H9 (cell line): ENCODE data around the gene CEP89. TPM values are rescaled to one million over a fixed set of nuclear protein-coding genes. Genes with fewer than 3 reads are reported as not detected.

Source experiments
- DNase-seq: peaks from one replicate; pipeline ENCODE4 v3.0.0-alpha.2; 2017
- H2AFZ ChIP-seq: one replicate; pipeline ENCODE4 v1.6.1; 2013; ENCODE audit warnings: mild to moderate bottlenecking, low read length, control low read depth, moderate library complexity
- H2AK5ac ChIP-seq: 2 replicates; pipeline ENCODE4 v1.6.1; 2013; ENCODE audit warnings: low read length, control low read depth, mixed read lengths; ENCODE audit not compliant: insufficient read length
- H2BK120ac ChIP-seq: one replicate; pipeline ENCODE4 v1.6.1; 2013; ENCODE audit warnings: low read depth, mild to moderate bottlenecking, low read length, control low read depth, inconsistent platforms; ENCODE audit not compliant: poor library complexity, severe bottlenecking
- H2BK12ac ChIP-seq: 2 replicates; pipeline ENCODE4 v1.6.1; 2013; ENCODE audit warnings: low read length, control low read depth, mixed read lengths, low read depth; ENCODE audit not compliant: insufficient read length
- H2BK15ac ChIP-seq: 2 replicates; pipeline ENCODE4 v1.6.1; 2013; ENCODE audit warnings: low read depth, low read length, control low read depth
- H2BK20ac ChIP-seq: one replicate; pipeline ENCODE4 v1.6.1; 2013; ENCODE audit warnings: low read depth, mild to moderate bottlenecking, low read length, control low read depth, inconsistent platforms; ENCODE audit not compliant: poor library complexity, severe bottlenecking
- H2BK5ac ChIP-seq: 2 replicates; pipeline ENCODE4 v1.6.1; 2013; ENCODE audit warnings: low read length, control low read depth, mixed read lengths; ENCODE audit not compliant: insufficient read length
- H3K14ac ChIP-seq: 2 replicates; pipeline ENCODE4 v1.6.1; 2013; ENCODE audit warnings: low read length, control low read depth; ENCODE audit not compliant: insufficient read depth
- H3K18ac ChIP-seq: 2 replicates; pipeline ENCODE4 v1.6.1; 2013; ENCODE audit warnings: low read depth, mild to moderate bottlenecking, mixed read lengths, low read length, control low read depth; ENCODE audit not compliant: insufficient read length
- H3K23ac ChIP-seq: 2 replicates; pipeline ENCODE4 v1.6.1; 2013; ENCODE audit warnings: low read length, control low read depth, mixed read lengths, low read depth; ENCODE audit not compliant: insufficient read length
- H3K23me2 ChIP-seq: 2 replicates; pipeline ENCODE4 v1.6.1; 2013; ENCODE audit warnings: low read depth, mild to moderate bottlenecking, mixed read lengths, low read length, control low read depth; ENCODE audit not compliant: insufficient read length, poor library complexity, severe bottlenecking
- H3K27ac ChIP-seq: 2 replicates; pipeline ENCODE4 v1.5.1; 2013; ENCODE audit warnings: low read length, control low read depth, mixed read lengths, low read depth; ENCODE audit not compliant: insufficient read length
- H3K27me3 ChIP-seq: 2 replicates; pipeline ENCODE4 v1.6.1; 2013; ENCODE audit warnings: low read length, control low read depth, inconsistent platforms; ENCODE audit not compliant: insufficient read depth
- H3K4ac ChIP-seq: 2 replicates; pipeline ENCODE4 v1.6.1; 2013; ENCODE audit warnings: low read depth, mild to moderate bottlenecking, control low read depth, inconsistent platforms, low read length, moderate library complexity
- H3K4me1 ChIP-seq: 2 replicates; pipeline ENCODE4 v1.6.1; 2013; ENCODE audit warnings: low read length, control low read depth, inconsistent platforms; ENCODE audit not compliant: insufficient read depth
- H3K4me2 ChIP-seq: 2 replicates; pipeline ENCODE4 v1.6.1; 2013; ENCODE audit warnings: low read length, control low read depth, mixed read lengths; ENCODE audit not compliant: insufficient read length, insufficient read depth
- H3K56ac ChIP-seq: 2 replicates; pipeline ENCODE4 v1.6.1; 2013; ENCODE audit warnings: low read depth, mild to moderate bottlenecking, mixed read lengths, low read length, control low read depth; ENCODE audit not compliant: insufficient read length
- H3K79me1 ChIP-seq: 2 replicates; pipeline ENCODE4 v1.6.1; 2013; ENCODE audit warnings: low read depth, mild to moderate bottlenecking, moderate library complexity, low read length, control low read depth, inconsistent platforms; ENCODE audit not compliant: insufficient read depth, poor library complexity, severe bottlenecking
- H3K79me2 ChIP-seq: 2 replicates; pipeline ENCODE4 v1.6.1; 2013; ENCODE audit warnings: low read length, control low read depth, inconsistent platforms; ENCODE audit not compliant: insufficient read depth
- H3K9ac ChIP-seq: 2 replicates; pipeline ENCODE4 v1.6.1; 2013; ENCODE audit warnings: low read length, control low read depth, mixed read lengths; ENCODE audit not compliant: insufficient read length; ENCODE audit errors: extremely low read depth
- H3K9me3 ChIP-seq: one replicate; pipeline ENCODE4 v1.6.1; 2013; ENCODE audit warnings: low read depth, low read length, inconsistent platforms; ENCODE audit not compliant: control insufficient read depth
- H3T11ph ChIP-seq: one replicate; pipeline ENCODE4 v1.6.1; 2013; ENCODE audit warnings: mild to moderate bottlenecking, low read length, control low read depth, inconsistent platforms
- H4K20me1 ChIP-seq: one replicate; pipeline ENCODE4 v1.6.1; 2013; ENCODE audit not compliant: control insufficient read depth, insufficient read length, insufficient read depth
- H4K5ac ChIP-seq: 2 replicates; pipeline ENCODE4 v1.6.1; 2013; ENCODE audit warnings: low read depth, mild to moderate bottlenecking, mixed read lengths, low read length, control low read depth; ENCODE audit not compliant: insufficient read length
- H4K8ac ChIP-seq: replicated peaks from 2 replicates; pipeline ENCODE4 v1.6.1; 2013; ENCODE audit warnings: low read length, control low read depth, mixed read lengths, low read depth; ENCODE audit not compliant: insufficient read length
- H4K91ac ChIP-seq: 2 replicates; pipeline ENCODE4 v1.6.1; 2013; ENCODE audit warnings: low read depth, mild to moderate bottlenecking, moderate library complexity, mixed read lengths, low read length, control low read depth; ENCODE audit not compliant: insufficient read length
- H3K27ac Mint-ChIP-seq, 3 experiments: 2 replicates in 2 of 3; 3 replicates in 1 of 3; pipeline ENCODE4 v1.8.0; 2020 to 2021; ENCODE audit warnings: mixed read lengths in 3 of 3, mild to moderate bottlenecking in 1 of 3, moderate library complexity in 1 of 3
- H3K27me3 Mint-ChIP-seq: 2 replicates; pipeline ENCODE4 v1.8.0; 2021; ENCODE audit warnings: low read depth, mild to moderate bottlenecking, moderate library complexity, mixed read lengths
- H3K36me3 Mint-ChIP-seq, 3 experiments: 2 replicates in 2 of 3; 3 replicates in 1 of 3; pipeline ENCODE4 v1.8.0; 2020 to 2021; ENCODE audit warnings: low read depth in 3 of 3, mixed read lengths in 3 of 3; ENCODE audit not compliant: insufficient read depth in 1 of 3
- H3K4me1 Mint-ChIP-seq, 2 experiments: 2 replicates each; pipeline ENCODE4 v1.8.0; 2020; ENCODE audit warnings: mixed read lengths in 2 of 2
- H3K4me3 Mint-ChIP-seq, 2 experiments: 2 replicates in 1 of 2; 3 replicates in 1 of 2; pipeline ENCODE4 v1.8.0; 2020 to 2021; ENCODE audit warnings: mild to moderate bottlenecking in 2 of 2, mixed read lengths in 2 of 2, moderate library complexity in 1 of 2
- H3K9me3 Mint-ChIP-seq, 2 experiments: 2 replicates in 1 of 2; 3 replicates in 1 of 2; pipeline ENCODE4 v1.8.0; 2020; ENCODE audit warnings: mild to moderate bottlenecking in 2 of 2, mixed read lengths in 2 of 2, moderate library complexity in 1 of 2
- CTCF ChIP-seq: fragments of 200-600 bp; sonication (generic); conservative IDR thresholded peaks from 3 replicates; pipeline ENCODE4 v1.8.0; 2021; ENCODE audit warnings: antibody characterized with exemption, mild to moderate bottlenecking
- WGBS: extraction: QIAGEN DNeasy Blood & Tissue Kit; methylation state at CpG from one replicate; pipeline ENCODE4 v1.1.7; 2013; ENCODE audit warnings: missing lambda C conversion rate, low lambda C conversion rate, mixed read lengths; ENCODE audit not compliant: insufficient read length; ENCODE audit errors: extremely low coverage; 5-methylcytosine and 5-hydroxymethylcytosine counted together
- total RNA-seq: library from RNA; stranded (reverse); gene quantifications from 2 replicates; pipeline ENCODE4 v1.2.1, GENCODE V29; 2021

The CEP89 gene
- total RNA-seq, 1 experiment from 2014 or later: 22.1 TPM

DNA sequence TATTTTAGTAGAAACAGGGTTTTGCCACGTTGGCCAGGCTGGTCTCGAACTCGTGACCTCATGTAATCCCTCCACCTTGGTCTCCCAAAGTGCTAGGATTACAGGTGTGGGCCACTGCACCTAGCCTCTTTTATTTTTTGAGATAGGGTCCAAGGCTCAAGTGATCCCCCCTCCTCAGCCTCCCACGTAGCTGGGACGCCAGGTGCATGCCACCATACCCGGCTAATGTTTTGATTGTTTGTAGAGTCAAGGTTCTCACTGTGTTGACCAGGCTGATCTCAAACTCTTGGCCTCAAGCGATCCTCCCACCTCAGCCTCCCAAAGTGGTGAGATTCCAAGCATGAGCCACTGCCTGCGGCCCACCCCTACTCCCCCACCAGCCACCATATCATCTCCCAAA, 108.5 kb downstream of the CEP89 start:
- no peaks in the 10 kb centered on the region for H3K79me2 ChIP-seq
- no peak overlapping the region for H3K14ac ChIP-seq
- H4K5ac ChIP-seq: no peak overlapping the region
- no peak overlapping the region for H3K4me2 ChIP-seq
- no CpG with 5 or more reads among the region's 8 CpGs for WGBS
- TF ChIP-seq CTCF: no peak
- no peak overlapping the region for H2AK5ac ChIP-seq
- no peak overlapping the region for H2BK120ac ChIP-seq
- H3K23me2 ChIP-seq: no peaks in the 10 kb centered on the region
- H4K91ac ChIP-seq: no peak overlapping the region
- H3K4me3 Mint-ChIP-seq: no peak overlapping the region
- no peak overlapping the region for H3K4ac ChIP-seq
- no peak overlapping the region for H3K27ac ChIP-seq
- no peaks in the 10 kb centered on the region; a peak in 1 of 5 replicates for H3K9me3 Mint-ChIP-seq
- H3K18ac ChIP-seq: no peak overlapping the region
- H3K27me3 ChIP-seq: no peaks in the 10 kb centered on the region
- no peak overlapping the region for H2BK12ac ChIP-seq
- H2BK5ac ChIP-seq: no peak overlapping the region
- no peak overlapping the region for H2BK20ac ChIP-seq
- H2BK15ac ChIP-seq: no peak overlapping the region
- no peak overlapping the region for H3K23ac ChIP-seq
- no peaks in the 10 kb centered on the region for H3K27me3 Mint-ChIP-seq
- H4K20me1 ChIP-seq: no peaks in the 10 kb centered on the region
- no peak overlapping the region for H3K9ac ChIP-seq
- no peak overlapping the region for H3K27ac Mint-ChIP-seq
- no peak for DNase-seq
- no peak overlapping the region for H4K8ac ChIP-seq
- 0 out of 4 replicates have a peak, but pooled peaks cover 0 to 2% of the 10 kb centered on the region in 2 experiments for H3K4me1 Mint-ChIP-seq
- no peaks in the 10 kb centered on the region for H3K36me3 Mint-ChIP-seq
- H3T11ph ChIP-seq: no peak overlapping the region
- H3K4me1 ChIP-seq: no peaks in the 10 kb centered on the region
- H2AFZ ChIP-seq: no peak overlapping the region
- no peaks in the 10 kb centered on the region for H3K9me3 ChIP-seq
- H3K56ac ChIP-seq: no peak overlapping the region
- no peaks in the 10 kb centered on the region for H3K79me1 ChIP-seq
